Right lobe of liver (tissue), 6 donors: Measurements from ENCODE around the gene JAG1. TPM values are rescaled to one million over a fixed set of nuclear protein-coding genes. Genes with fewer than 3 reads are reported as not detected.

Experiments used
- ATAC-seq, 4 donors: fragments of 200-7000 bp; cut with Tn5 transposase; one replicate each; pipeline ENCODE4 v1.9.1; 2020; ENCODE audit warnings: mild to moderate bottlenecking in 4 of 4, moderate library complexity in 4 of 4
- DNase-seq, 3 donors: peaks; one replicate each; pipeline ENCODE4 v3.0.0-alpha.2; 2020
- H3K27ac ChIP-seq, 3 donors: fragments of 200-600 bp; one replicate each; pipeline ENCODE4 v1.8.0; 2022
- H3K27me3 ChIP-seq, 2 donors: fragments of 200-600 bp; one replicate each; pipeline ENCODE4 v1.8.0; 2022
- H3K36me3 ChIP-seq, 4 donors: fragments of 200-600 bp; sonication (generic) in 1 of 4; one replicate each; pipeline versions ENCODE4 v1.5.1 to v1.8.0; 2017 to 2022; ENCODE audit warnings: control low read depth in 1 of 4
- H3K4me1 ChIP-seq, 4 donors: fragments of 200-600 bp; sonication (generic) in 1 of 4; one replicate each; pipeline versions ENCODE4 v1.5.1 to v1.8.0; 2017 to 2022; ENCODE audit warnings: control low read depth in 1 of 4
- H3K4me3 ChIP-seq, 3 donors: fragments of 200-600 bp; one replicate each; pipeline ENCODE4 v1.8.0; 2022
- H3K9me3 ChIP-seq, 4 donors: fragments of 200-600 bp; sonication (generic) in 1 of 4; one replicate each; pipeline versions ENCODE4 v1.5.1 to v1.8.0; 2017 to 2022; ENCODE audit warnings: control low read depth in 1 of 4
- POLR2A ChIP-seq: fragments of 450-650 bp; IDR thresholded peaks from one replicate; pipeline ENCODE4 v1.6.1; 2017; ENCODE audit warnings: antibody characterized with exemption, mild to moderate bottlenecking
- WGBS: methylation state at CpG from one replicate; pipeline ENCODE4 v1.1.6; 2018; ENCODE audit warnings: low coverage, low lambda C conversion rate; ENCODE audit not compliant: insufficient coverage; ENCODE audit errors: missing lambda C conversion rate; 5-methylcytosine and 5-hydroxymethylcytosine counted together
- intact Hi-C, 2 donors: fragments of 100-400 bp; cut with DNase I; formaldehyde crosslinking; loops; one replicate each; pipeline versions ENCODE4 v1.11.2 to v1.14.1; 2022
- total RNA-seq, 6 experiments: library from RNA; depleted of rRNA in 2 of 6; stranded (reverse); fragments of >200 nt in 2 of 6; fragmentation: NEBNext Ultra II Directional in 3 of 6; extraction: Animal tissue kit (Norgen Biotek cat#: 25700) in 3 of 6; gene quantifications; one replicate each; pipeline versions ENCODE4 v1.1.0 to v1.2.4, GENCODE V29; 2016 to 2023
- TF ChIP-seq, protein P1 (sequence below), 4 donors: fragments of 200-600 bp in 3 of 4; fragments of 450-650 bp in 1 of 4; IDR thresholded peaks; one replicate each; pipeline versions ENCODE4 v1.5.1 to v1.8.0; 2016 to 2022; ENCODE audit warnings: antibody characterized with exemption in 4 of 4, mild to moderate bottlenecking in 2 of 4
- donor health status: DM: no; HTN: yes; CAD: no.
- donor health status: DM: no; HTN: no; CAD: no.
- donor health status: DM: no; HTN: no; CAD: no.
- donor health status: DM: no; HTN: yes; CAD: no.
- donor health status: DM: no; HTN: yes; CAD: no.

JAG1 gene
- total RNA-seq, 6 experiments from 2014 or later, result 3.1 to 8.5 (median 6.7) TPM

DNA sequence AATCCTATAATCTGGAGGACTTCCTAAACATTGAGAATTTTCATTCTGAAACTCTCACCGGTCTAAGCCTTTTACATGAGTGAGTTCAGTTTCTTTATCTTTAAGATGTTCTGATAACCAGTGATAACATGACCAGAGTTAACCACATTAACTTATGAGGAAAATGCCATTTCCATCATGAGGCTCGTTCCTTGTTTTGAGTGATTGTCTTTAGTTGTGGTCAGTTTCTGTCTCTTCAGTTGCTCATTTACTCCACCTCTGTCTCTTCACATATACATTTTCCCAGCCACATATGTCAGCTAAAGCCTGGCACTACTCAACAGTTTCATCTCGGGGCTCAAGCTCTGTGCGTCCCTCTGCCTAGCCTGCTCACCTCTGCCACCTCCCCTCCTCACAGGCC is 70.4 kb downstream of the JAG1 start:
- no peaks in the 10 kb centered on the region for H3K27me3 ChIP-seq
- no peak overlapping the region for H3K4me3 ChIP-seq
- TF ChIP-seq, protein P1, sequence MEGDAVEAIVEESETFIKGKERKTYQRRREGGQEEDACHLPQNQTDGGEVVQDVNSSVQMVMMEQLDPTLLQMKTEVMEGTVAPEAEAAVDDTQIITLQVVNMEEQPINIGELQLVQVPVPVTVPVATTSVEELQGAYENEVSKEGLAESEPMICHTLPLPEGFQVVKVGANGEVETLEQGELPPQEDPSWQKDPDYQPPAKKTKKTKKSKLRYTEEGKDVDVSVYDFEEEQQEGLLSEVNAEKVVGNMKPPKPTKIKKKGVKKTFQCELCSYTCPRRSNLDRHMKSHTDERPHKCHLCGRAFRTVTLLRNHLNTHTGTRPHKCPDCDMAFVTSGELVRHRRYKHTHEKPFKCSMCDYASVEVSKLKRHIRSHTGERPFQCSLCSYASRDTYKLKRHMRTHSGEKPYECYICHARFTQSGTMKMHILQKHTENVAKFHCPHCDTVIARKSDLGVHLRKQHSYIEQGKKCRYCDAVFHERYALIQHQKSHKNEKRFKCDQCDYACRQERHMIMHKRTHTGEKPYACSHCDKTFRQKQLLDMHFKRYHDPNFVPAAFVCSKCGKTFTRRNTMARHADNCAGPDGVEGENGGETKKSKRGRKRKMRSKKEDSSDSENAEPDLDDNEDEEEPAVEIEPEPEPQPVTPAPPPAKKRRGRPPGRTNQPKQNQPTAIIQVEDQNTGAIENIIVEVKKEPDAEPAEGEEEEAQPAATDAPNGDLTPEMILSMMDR (IDR thresholded peaks at IDR 0.05), result no peak
- TF ChIP-seq POLR2A, result no peak
- ATAC-seq, result no peak
- H3K36me3 ChIP-seq, result no peaks in the 10 kb centered on the region
- no peak overlapping the region for H3K27ac ChIP-seq
- H3K9me3 ChIP-seq, result no peaks in the 10 kb centered on the region
- no peak for DNase-seq
- intact Hi-C loops, result no loop called here
- no peaks in the 10 kb centered on the region for H3K4me1 ChIP-seq
- 78% methylated on average over 4 of the region's 4 CpGs for WGBS

DNA sequence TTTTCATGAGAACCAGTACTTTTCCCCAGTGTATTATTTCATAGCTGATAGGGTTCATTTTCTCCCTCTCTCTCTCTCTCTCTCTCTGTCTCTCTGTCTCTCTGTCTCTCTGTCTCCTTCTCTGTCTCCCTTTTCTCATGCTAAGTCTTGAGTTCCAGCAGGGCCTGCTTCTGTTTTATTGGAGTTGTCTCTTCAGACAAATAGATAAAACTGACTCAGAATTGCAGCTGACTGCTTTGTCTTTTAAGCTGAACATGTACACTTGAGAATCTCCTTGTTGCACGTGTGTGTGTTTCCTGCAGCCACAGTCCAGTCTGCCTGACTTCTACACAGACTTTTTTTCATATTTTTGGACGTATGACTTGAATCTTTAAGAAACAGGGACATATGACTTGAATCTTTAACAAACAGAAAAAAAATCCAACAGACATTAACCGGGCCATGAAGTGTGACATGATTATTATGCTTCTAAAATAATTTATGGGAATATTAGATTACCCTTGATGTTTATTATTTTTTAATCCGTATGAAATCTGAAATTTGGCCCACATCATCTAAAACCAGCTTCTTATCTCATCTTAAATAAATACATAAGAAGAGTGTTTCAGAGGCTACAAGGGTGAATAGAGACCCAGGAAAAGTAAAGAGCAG is 71.5 kb downstream of the JAG1 start:
- 67% methylated on average over 4 of the region's 4 CpGs for WGBS
- H3K27ac ChIP-seq, result no peak overlapping the region

DNA sequence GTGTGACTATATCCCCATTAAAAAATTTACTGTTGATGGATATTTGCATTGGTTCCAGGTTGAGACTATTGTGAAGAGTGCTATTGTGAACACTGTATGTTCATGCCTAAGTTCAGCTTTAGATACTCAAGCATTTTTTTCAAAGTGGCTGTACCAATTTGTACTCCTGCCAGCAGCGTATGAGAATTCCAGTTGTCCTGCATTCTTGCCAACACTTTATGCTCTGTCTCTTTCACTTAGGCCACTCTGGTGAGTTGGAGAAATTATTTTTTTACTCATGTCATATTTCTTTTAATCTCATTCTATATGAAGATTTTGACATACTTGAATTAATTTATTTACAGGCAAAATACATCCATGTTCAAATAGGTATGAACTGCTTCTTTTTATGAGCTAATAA is 76.2 kb downstream of the JAG1 start:
- no peak for TF ChIP-seq POLR2A
- TF ChIP-seq, protein P1 (IDR thresholded peaks at IDR 0.05), result no peak
- intact Hi-C loops, result no loop called here
- H3K27me3 ChIP-seq, result no peaks in the 10 kb centered on the region
- no peak for DNase-seq
- H3K4me1 ChIP-seq, result no peaks in the 10 kb centered on the region
- no peak for ATAC-seq
- H3K4me3 ChIP-seq, result no peak overlapping the region
- no peaks in the 10 kb centered on the region for H3K9me3 ChIP-seq
- H3K27ac ChIP-seq, result no peak overlapping the region
- no peaks in the 10 kb centered on the region for H3K36me3 ChIP-seq
- 100% methylated on average over 1 of the region's 1 CpG for WGBS

More for the DNA sequence above, 71.5 kb downstream of the JAG1 start:
- no peaks in the 10 kb centered on the region for H3K9me3 ChIP-seq
- ATAC-seq (no peak), DNase-seq (no peak)
- H3K4me3 ChIP-seq, result no peak overlapping the region
- TF ChIP-seq, protein P1 (IDR thresholded peaks at IDR 0.05), result no peak
- TF ChIP-seq POLR2A, result no peak
- H3K4me1 ChIP-seq, result no peaks in the 10 kb centered on the region
- intact Hi-C loops, result no loop called here
- H3K27me3 ChIP-seq, result no peaks in the 10 kb centered on the region
- H3K36me3 ChIP-seq, result no peaks in the 10 kb centered on the region

DNA sequence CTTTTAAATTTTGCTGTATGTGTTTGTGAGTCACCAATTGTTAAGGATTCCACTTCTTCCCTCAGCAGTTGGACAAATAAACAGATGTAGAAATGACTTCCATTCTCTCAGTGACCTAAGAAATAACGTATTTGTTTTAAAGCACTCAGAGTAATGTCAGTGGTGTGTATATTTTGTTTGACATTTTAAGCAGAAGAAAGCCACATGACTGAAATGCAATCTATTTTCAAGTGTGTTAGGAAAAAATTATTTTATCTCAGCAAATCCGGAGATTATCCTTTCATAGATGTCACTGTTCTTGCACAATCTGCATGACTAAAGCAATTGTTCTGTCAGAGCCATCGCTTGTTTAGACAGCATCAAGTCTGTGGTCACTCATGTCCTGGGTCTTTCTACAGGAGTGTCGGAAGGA is 77.1 kb downstream of the JAG1 start:
- no peaks in the 10 kb centered on the region for H3K27me3 ChIP-seq
- H3K4me1 ChIP-seq, result no peaks in the 10 kb centered on the region
- no peak overlapping the region for H3K4me3 ChIP-seq
- intact Hi-C loops, result no loop called here
- H3K27ac ChIP-seq, result no peak overlapping the region
- TF ChIP-seq, protein P1 (IDR thresholded peaks at IDR 0.05), result no peak
- TF ChIP-seq POLR2A, result no peak
- H3K9me3 ChIP-seq, result no peaks in the 10 kb centered on the region
- no peaks in the 10 kb centered on the region for H3K36me3 ChIP-seq
- ATAC-seq (peak in 2 of 4 donors; percentile 11 to 48), DNase-seq (no peak)
- WGBS, result 62% methylated on average over 4 of the region's 4 CpGs

DNA sequence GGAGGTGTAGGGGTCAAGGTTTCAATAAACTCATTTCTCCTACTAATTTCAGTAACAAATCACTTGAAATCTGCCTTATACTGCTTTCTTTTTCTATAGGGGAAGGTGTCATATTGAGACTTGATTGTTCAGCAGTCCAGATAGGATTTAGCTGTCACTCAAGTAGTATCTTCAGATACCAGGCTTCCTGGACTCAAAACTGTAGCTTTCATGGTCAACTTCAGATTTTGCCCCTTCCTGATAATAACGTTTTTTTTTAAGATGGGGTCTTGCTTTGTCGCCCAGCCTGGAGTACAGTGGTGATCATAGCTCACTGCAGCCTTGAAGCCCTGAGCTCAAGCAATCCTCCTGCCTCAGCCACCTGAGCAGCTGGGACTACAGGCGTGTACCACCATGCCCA is 77.8 kb downstream of the JAG1 start:
- H3K36me3 ChIP-seq, result no peaks in the 10 kb centered on the region
- 65% methylated on average over 3 of the region's 3 CpGs for WGBS
- no peak for DNase-seq

More for the DNA sequence above, 77.8 kb downstream of the JAG1 start:
- H3K4me3 ChIP-seq, result no peak overlapping the region
- H3K27ac ChIP-seq, result no peak overlapping the region
- no peaks in the 10 kb centered on the region for H3K9me3 ChIP-seq
- no peak for ATAC-seq
- no peak for TF ChIP-seq POLR2A
- TF ChIP-seq, protein P1 (IDR thresholded peaks at IDR 0.05), result no peak
- intact Hi-C loops, result no loop called here
- no peaks in the 10 kb centered on the region for H3K27me3 ChIP-seq
- H3K4me1 ChIP-seq, result no peaks in the 10 kb centered on the region
